ENCODE results near the gene TSNAXIP1. TPM values are rescaled to one million over a fixed set of nuclear protein-coding genes. Genes with fewer than 3 reads are reported as not detected.

TSNAXIP1 gene
- total RNA-seq, 1 experiment from 2014 or later, result 0.84 TPM

DNA sequence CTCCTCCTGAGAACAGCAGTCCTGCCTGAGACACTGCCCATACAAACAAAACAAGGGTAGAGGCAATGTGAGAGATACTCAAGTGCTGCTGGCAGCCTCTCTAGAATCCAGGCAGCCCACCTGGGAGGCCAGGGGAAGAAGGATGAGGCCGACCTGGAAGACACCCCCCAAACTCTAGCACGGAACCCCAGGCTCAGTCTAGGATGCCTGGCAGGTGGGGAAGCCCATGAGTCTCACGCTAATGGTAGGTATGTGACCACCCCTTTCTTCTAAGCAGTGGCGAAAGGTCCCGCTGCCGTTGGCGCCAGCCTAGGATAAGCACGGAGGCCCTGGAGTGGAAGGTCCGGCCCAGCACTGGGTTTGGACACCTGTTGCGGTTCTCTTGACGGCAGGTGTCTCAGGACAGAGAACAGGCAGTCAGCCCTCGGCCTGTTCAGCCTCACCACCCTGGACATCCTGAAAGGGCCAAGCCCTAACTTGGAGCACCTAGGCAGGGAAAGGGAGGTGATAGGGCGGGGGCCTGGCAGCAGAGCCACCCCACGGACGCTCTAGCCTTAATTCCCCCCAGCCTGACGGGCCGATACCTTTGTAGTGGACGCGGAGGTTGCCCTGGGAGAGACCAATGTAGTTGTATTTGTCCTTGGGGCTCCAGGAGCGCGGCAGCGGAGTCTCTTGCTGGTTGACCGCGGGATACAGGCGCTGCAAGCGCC lies 816 bp upstream of the TSNAXIP1 start:
- Histone ChIP-seq H3K4me3 (ENCODE audit: low read depth, low read length) (peak overlapping the region; percentile 88), H3K4me1 (peaks cover 10% of the 10 kb centered on the region; the same call in 1 of the 2 replicates), H3K36me3 (ENCODE audit: control insufficient read depth, insufficient read depth, low read length) (0 out of 2 replicates have a peak, but pooled peaks cover 1% of the 10 kb centered on the region), H3K9me3 (no peaks in the 10 kb centered on the region), H3K27me3 (replicated peaks; ENCODE audit: control insufficient read depth, insufficient read depth, low read length) (no peaks in the 10 kb centered on the region)
- intact Hi-C loops (cut with micrococcal nuclease; ENCODE audit: unreplicated experiment), result loop anchor here (1.0 to 10.0 kb wide), 5 partner anchors 41 to 281 kb away; partner anchors contain the start of genes CENPT, CTCF, GFOD2 and NUTF2
- peak in 1 of 2 experiments; percentile 49 for DNase-seq
- ChIA-PET CTCF (interaction anchor here (0.6 to 3.0 kb wide), 24 partner anchors 10 to 736 kb away, joined by 3 to 47 read pairs (median 4); partner anchors contain the start of genes ACD, ATP6V0D1, EDC4 and GFOD2), POLR2A (interaction anchor here (0.7 to 2.0 kb wide), 15 partner anchors 11 to 430 kb away, joined by 3 to 18 read pairs (median 4); partner anchors contain the start of genes ACD, CENPT, GFOD2 and NFATC3)
- no peak for TF ChIP-seq CTCF (IDR thresholded peaks at IDR 0.05; ENCODE audit: insufficient read depth in 1 of 2, low read depth in 1 of 2, low read length in 1 of 2, severe bottlenecking in 1 of 2, unreplicated experiment in 1 of 2)
- H3K27me3 Mint-ChIP-seq (ENCODE audit: insufficient read depth, unreplicated experiment), result no peaks in the 10 kb centered on the region
- H3K4me1 Mint-ChIP-seq (ENCODE audit: low read depth, unreplicated experiment), result peaks cover 9% of the 10 kb centered on the region
- no TSS peak for BruUV-seq (replicated peaks)
- peaks cover 33% of the 10 kb centered on the region for H3K36me3 Mint-ChIP-seq (ENCODE audit: insufficient read depth, unreplicated experiment)
- H3K9me3 Mint-ChIP-seq (ENCODE audit: unreplicated experiment), result no peaks in the 10 kb centered on the region
- peak overlapping the region; percentile 83 for H3K4me3 Mint-ChIP-seq (ENCODE audit: unreplicated experiment)
- peak overlapping the region; percentile 81 for H3K27ac Mint-ChIP-seq (ENCODE audit: unreplicated experiment)

DNA sequence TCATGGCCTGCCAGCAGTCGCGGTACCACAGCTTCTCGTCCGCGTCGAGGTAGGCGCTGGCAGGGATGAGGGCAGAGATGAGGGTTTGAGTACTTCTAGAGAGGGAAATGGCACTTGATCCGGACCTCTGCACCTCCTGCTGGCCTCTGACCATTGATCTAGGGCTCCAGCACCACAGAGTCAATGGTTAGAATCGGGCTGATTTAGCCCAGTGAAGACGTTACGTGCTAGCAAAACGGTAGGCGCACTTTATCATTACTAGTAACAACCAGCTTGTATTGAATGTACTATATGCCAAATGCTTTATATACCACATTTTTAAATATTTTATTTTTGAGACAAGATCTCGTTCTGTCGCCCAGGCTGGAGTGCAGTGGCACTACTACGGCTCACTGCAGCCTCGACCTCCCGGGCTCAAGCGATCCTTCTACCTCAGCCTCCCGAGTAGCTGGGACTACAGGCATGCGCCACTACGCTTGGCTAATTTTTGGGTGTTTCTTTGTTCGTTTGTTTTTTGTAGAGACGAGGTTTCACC lies 526 bp downstream of the TSNAXIP1 start:
- Mint-ChIP-seq H3K9me3 (ENCODE audit: unreplicated experiment) (no peaks in the 10 kb centered on the region), H3K27ac (ENCODE audit: unreplicated experiment) (peak overlapping the region; percentile 81), H3K4me3 (ENCODE audit: unreplicated experiment) (peak overlapping the region; percentile 83), H3K36me3 (ENCODE audit: insufficient read depth, unreplicated experiment) (peaks cover 33% of the 10 kb centered on the region), H3K27me3 (ENCODE audit: insufficient read depth, unreplicated experiment) (no peaks in the 10 kb centered on the region), H3K4me1 (ENCODE audit: low read depth, unreplicated experiment) (peaks cover 9% of the 10 kb centered on the region)
- ChIA-PET CTCF (interaction anchor here (0.6 to 3.0 kb wide), 18 partner anchors 8 to 379 kb away, joined by 3 to 47 read pairs (median 6); partner anchors contain the start of genes ACD, ATP6V0D1, EDC4 and GFOD2), POLR2A (interaction anchor here (0.5 to 2.0 kb wide), 15 partner anchors 9 to 783 kb away, joined by 3 to 18 read pairs (median 5); partner anchors contain the start of genes ACD, CENPT, GFOD2 and NFATC3)
- Histone ChIP-seq H3K27me3 (replicated peaks; ENCODE audit: control insufficient read depth, insufficient read depth, low read length) (no peaks in the 10 kb centered on the region), H3K9me3 (no peaks in the 10 kb centered on the region), H3K36me3 (ENCODE audit: control insufficient read depth, insufficient read depth, low read length) (0 out of 2 replicates have a peak, but pooled peaks cover 1% of the 10 kb centered on the region), H3K4me3 (ENCODE audit: low read depth, low read length) (peak overlapping the region; percentile 88), H3K4me1 (peaks cover 10% of the 10 kb centered on the region; the same call in 1 of the 2 replicates)
- TF ChIP-seq CTCF (IDR thresholded peaks at IDR 0.05; ENCODE audit: insufficient read depth in 1 of 2, low read depth in 1 of 2, low read length in 1 of 2, severe bottlenecking in 1 of 2, unreplicated experiment in 1 of 2), result peak in 1 of 2 experiments; percentile 25
- DNase-seq, result no peak
- intact Hi-C loops (cut with micrococcal nuclease; ENCODE audit: unreplicated experiment), result loop anchor here (2.0 to 10.0 kb wide), 3 partner anchors 40 to 282 kb away; partner anchors contain the start of genes CENPT, CTCF, NUTF2 and RIPOR1
- no TSS peak for BruUV-seq (replicated peaks)

DNA sequence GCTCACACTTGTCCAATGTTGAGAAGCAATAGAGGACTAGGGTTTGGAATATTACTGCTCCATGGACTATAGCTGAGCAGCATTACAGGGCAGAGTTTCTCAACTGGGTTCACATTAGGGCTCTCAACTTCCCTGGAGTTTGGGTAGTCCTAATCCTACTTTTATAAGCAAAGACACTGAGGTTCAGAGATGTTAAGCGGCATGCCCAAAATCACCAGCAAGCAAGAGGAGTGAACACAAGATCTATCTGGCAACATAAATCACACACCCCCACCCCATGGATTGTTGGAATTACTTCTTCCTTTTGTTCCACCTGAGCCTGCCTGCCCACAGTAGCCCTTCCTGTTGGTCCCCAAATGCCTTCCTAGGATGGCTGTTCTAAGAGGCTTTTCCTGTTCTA lies 5.2 kb downstream of the TSNAXIP1 start:
- no peaks in the 10 kb centered on the region for H3K4me1 ChIP-seq
- Mint-ChIP-seq H3K9me3 (ENCODE audit: unreplicated experiment) (no peaks in the 10 kb centered on the region), H3K27ac (ENCODE audit: unreplicated experiment) (no peak overlapping the region), H3K4me1 (ENCODE audit: low read depth, unreplicated experiment) (no peaks in the 10 kb centered on the region), H3K36me3 (ENCODE audit: insufficient read depth, unreplicated experiment) (peaks cover under 1% of the 10 kb centered on the region), H3K27me3 (ENCODE audit: insufficient read depth, unreplicated experiment) (no peaks in the 10 kb centered on the region), H3K4me3 (ENCODE audit: unreplicated experiment) (no peak overlapping the region)
- DNase-seq, result no peak
- no peak overlapping the region for H3K4me3 ChIP-seq (ENCODE audit: low read depth, low read length)
- ChIA-PET POLR2A (no interaction called here), CTCF (interaction anchor here (0.7 kb wide), 1 partner anchor 132 kb away, joined by 3 read pairs; no protein-coding TSS in a partner anchor)
- no peaks in the 10 kb centered on the region for H3K27me3 ChIP-seq (replicated peaks; ENCODE audit: control insufficient read depth, insufficient read depth, low read length)
- intact Hi-C loops (cut with micrococcal nuclease; ENCODE audit: unreplicated experiment), result no loop called here
- BruUV-seq (replicated peaks), result no TSS peak
- H3K9me3 ChIP-seq, result no peaks in the 10 kb centered on the region
- TF ChIP-seq CTCF (IDR thresholded peaks at IDR 0.05; ENCODE audit: insufficient read depth in 1 of 2, low read depth in 1 of 2, low read length in 1 of 2, severe bottlenecking in 1 of 2, unreplicated experiment in 1 of 2), result no peak
- no peaks in the 10 kb centered on the region for H3K36me3 ChIP-seq (ENCODE audit: control insufficient read depth, insufficient read depth, low read length)

All from Caco-2 (cell line).